ENCODE results near the gene CDC20B.
"Not testable (repeated sequence)": the region's sequence is repeated elsewhere in the genome, so short reads cannot be mapped to it uniquely, and the experiment has no call there.

CDC20B gene

DNA sequence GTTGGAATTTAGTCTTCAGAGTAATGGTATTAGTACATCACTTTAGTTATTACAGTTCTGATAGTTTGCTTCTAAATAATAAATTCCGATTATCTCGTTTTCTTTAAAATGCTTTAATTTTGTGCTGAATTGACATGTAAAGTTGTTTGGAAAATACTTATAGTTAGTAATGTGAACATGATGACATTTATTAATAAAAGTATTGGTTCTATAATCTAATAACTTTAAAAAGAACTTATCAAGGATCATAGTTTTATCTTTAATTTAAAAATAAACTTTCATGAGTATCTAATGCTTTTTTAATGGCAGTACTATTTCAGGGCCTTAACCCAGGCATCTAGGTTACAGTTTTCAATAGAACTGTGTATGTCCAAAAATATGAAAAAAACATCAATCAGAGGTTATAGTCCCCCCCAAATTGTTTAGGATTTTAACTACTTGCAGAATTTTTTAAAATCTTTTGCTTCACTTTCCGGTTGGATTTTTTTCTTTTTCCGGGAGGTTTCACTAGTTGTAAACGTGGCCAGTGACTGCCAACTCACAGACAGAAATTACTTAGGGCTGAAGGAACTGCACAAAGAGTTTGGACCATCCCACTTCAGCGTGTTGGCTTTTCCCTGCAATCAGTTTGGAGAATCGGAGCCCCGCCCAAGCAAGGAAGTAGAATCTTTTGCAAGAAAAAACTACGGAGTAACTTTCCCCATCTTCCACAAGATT is 12.3 kb downstream of the CDC20B start:
- DNase-seq (ENCODE audit: low read depth in 2 of 2): peak; percentile 94

DNA sequence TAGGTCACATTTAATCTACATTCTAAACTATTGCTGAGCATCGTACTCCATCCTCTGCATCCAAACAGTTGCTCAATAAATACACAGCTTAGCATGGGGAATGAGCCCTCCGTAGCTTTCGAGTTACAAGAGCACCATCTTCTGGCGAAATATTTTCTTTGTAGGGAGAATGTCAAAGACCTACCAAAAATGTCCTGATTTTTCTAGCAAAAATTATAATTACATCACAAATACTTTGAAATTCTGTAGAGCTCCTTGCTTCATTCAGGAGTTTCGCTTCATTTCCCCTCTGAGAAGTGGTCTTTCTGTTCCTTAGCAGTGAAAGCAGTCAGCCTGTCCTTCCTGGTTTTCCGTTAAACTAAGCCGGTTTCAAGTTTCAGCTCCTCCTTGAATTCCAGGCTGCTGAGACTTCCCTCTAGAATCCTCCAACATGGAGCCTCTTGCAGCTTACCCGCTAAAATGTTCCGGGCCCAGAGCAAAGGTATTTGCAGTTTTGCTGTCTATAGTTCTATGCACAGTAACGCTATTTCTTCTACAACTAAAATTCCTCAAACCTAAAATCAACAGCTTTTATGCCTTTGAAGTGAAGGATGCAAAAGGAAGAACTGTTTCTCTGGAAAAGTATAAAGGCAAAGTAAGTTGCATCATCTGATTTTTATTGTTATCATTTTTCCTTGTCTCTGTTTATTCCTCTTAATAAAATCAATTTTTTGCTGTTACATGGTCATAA is 13.0 kb downstream of the CDC20B start, which contains the start of gene GPX8:
TSS of gene GPX8 (plus strand) at position 409 of the 730 bp plus-strand sequence. CDS start at position 431, 22 bp downstream.
- peak; percentile 80 to 81 for DNase-seq (ENCODE audit: low read depth in 2 of 2)

DNA sequence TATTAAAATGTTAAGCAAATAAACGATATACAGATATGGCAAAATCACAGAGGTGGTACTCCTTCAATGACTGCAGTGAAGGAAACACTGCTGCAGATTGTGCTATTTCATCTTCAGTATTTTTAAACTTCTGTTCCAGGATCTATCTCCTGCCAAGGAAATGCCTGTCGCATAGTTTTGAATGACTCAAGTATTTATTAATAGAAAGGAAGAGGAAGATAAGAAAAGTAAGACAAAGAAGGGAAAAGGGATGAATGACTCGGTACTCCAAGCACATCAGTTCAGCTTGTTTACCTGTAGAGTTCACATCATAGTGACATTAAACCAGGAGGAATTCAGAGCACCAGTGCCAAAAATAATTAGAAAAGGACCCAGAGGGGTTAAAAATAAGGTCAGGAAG is 18.1 kb downstream of the CDC20B start:
- no peak for DNase-seq (ENCODE audit: low read depth in 2 of 2)

DNA sequence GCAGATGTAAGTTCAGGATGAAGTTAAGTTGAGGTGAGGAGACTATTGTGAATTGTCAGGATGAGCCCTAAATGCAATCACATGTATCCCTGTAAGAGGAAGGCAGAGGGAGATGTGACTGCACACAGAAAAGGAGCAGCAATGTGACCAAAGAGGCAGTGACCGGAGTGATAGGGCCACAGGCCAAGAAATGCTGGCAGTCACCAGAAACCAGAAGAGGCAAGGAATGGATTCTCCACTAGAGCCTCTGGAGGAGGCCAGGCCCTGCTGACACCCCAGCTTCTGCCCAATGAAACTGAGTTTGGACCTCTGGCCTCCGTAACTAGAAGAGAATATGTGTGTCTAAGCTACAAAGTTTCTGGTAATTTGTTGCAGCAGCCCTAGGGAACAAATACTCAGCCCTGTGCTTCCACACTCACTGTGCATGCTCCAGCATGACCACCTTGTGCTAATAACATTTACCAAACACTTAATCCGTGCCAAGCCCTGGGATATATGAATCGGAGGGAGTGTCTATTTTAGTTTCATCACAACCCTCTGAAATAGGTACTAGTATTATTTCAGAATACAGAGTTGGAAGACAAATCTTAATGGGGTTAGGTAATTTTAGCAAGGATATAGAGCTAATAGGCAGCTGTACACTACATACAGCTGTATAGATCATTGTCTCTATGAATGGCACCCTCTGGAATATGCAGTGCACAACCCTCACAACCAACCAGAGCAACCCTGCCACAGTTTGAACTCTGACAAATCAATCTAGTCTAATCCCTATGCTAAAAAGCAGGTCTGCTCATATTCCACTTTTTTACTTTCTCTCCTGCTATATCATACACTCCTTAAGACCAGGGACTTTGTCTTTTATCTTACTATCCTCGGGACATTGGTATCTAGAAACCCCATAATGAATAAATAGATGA is 20.8 kb downstream of the CDC20B start:
- no peak for DNase-seq (ENCODE audit: low read depth in 2 of 2)

DNA sequence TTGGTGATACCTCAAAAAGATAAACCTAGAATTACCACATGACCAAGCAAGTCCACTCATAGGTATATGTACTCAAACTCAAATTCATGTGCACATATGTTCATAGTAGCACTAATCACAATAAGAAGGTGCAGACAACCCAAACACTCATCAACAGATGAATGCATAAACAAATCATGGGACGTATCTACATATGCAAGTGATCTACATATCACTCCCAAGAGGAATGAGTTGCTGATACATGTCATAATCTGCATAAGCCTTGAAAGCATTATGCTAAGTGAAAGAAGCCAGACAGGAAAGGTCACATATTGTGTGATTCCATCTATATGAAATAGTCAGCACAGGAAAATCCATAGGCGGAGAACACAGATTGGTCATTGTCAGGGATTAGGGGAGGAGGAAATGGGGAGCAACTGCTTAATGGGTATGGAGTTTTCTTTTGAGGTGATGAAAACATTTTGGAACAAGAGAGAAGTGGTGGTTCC is 23.6 kb downstream of the CDC20B start:
- no peak for DNase-seq (ENCODE audit: low read depth in 2 of 2)

DNA sequence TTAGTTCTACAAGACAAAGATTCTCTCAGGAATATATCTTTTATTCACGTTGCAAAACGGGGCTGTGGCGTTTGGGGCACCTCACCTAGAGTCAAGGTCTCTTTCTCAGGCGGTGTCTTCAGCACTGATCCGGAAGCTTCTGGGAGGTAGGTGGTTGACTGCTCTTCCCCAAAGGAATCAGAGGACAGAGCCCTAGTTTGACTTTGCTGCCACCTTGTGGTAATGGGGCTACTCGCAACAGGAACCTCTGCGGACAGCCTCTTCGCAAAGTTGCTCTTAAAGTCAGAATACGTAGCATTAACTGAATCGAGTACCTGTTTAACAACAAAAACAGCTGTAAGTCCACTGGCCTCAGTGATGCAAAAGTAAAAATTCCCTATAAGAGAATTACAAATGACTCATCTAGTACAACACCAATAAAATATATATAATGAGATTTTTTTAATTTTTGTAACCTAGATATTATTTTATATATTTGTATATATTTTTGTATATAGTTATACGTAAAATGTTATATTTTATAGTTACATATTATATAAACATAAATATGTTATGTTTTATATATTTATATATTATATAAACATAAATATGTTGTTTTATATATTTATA is 26.3 kb downstream of the CDC20B start:
- peak; percentile 45 to 50 for DNase-seq (ENCODE audit: low read depth in 2 of 2)

DNA sequence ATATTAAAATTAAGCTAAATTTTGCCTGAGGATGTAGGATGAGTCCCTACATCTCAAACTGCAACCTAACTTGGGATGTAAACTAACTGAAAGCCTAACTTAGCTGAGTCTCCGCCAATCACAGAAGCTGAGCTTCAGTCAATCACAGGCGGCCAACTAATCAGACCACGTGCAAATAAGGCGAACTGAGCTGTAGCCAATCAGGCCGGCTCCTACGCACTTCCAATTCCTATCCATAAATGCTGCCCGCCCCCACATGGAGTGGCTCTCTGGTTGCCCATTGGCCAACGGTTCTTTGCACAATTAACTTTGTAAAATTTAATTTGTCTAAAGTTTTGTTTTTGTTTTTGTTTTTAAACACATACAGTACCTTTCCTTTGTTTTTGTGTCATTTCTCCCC is 26.9 kb downstream of the CDC20B start:
- DNase-seq (ENCODE audit: low read depth in 2 of 2): no peak

DNA sequence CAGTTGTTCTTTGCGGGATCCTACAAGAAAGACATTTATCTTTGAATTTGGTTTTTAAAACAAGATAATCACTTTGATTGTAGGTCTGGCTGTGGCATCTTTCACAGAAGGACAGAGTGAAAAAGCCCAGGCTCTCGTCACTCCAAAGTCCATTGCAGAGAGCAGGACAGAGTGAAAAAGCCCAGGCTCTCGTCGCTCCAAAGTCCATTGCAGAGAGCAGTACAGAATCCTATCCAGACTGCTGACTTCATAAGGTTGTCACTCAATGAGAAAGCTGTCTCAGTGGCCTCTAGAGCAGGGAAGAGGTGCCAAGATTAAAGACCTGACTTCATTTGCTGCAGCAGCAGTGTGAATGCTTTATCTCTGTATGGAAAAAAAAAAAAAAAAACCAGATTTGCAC is 29.4 kb downstream of the CDC20B start:
- no peak for DNase-seq (ENCODE audit: low read depth in 2 of 2)

DNA sequence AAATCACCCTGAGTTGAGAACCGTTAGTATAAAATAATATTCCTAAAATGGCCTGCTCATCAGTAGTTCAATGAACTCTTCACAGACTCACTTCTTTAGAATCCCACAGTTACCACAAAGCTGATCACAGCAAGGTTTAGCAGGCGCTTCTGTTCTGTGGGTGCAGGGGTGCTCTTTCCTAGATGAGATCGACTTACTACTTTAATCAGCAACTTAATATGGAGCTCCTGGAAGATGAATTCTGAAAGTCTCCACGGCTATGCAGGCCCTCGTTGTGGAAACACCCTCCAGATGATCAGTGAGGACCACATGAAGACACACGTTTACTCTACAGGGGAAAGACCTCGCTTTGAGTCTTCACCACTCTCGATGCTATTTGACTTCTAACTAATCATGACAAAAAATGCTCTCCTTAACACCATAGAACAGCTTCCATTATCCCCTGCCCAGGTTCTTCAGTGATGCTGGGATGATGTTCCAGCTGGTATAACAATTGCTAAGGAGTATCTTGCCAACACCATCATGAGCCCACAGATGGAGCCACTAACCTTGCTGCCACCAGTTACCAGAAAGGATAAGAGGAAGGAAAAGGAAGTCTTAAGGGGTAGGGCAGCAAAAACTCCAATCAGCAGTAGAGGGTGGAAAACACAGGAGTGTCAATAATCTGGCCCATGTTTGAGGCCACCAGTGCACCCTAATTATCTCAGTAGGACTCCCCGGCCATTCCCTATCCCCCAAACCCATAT is 30.9 kb downstream of the CDC20B start:
- DNase-seq (ENCODE audit: low read depth in 2 of 2): no peak

DNA sequence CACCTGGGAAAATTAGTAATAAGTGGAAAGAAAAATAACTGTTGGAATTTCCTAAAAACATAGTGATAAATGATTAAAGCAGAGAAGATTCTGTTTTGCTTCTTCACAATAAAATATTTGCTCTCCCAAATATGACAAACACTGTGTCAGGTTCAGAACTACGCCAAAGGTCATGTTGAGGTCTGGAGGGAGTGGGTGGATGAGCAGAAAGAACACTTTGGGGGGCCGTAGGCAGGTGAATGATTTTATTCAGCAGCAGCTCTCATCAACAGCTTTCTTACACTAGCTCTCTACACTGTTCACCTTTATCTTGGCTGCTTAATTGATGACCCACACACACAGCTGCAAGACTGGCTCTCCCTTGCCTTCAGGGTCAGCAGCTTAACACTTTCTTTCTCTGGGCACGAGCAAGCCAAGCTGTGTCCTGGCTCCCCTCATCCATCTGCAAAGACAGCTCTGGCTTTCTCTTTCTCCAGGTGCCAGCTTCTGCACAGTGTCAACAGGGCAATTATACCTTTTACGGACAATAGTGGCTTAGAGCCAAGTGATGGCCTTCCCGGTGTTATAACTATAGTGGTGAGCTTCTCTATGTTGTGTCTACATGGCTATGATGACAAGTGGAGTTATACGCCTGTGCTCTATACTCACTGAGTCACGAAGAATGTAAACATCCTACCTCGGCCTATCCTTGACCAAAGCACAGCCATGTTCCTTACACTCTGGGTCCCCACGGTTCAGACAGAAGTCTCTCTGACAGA is 31.9 kb downstream of the CDC20B start:
- no peak for DNase-seq (ENCODE audit: low read depth in 2 of 2)

DNA sequence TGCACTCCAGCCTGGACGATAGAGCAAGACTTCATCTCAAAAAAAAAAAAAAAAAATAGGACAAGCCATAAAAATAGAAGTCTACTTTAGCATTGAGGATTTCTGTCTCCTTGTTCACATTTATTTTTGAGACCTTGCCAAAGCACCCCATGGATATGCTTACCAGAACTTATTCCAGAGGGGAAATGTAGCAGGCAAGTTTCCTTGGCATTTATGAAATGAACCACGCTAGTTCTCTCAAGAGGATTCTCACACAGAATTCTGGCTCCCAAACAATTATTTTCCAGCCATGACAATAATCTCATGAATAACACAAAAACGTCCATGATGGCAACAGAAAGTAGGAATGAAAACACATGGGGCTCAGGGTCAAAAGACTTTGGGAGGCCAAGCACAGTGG is 36.5 kb downstream of the CDC20B start:
- no peak for DNase-seq (ENCODE audit: low read depth in 2 of 2)

DNA sequence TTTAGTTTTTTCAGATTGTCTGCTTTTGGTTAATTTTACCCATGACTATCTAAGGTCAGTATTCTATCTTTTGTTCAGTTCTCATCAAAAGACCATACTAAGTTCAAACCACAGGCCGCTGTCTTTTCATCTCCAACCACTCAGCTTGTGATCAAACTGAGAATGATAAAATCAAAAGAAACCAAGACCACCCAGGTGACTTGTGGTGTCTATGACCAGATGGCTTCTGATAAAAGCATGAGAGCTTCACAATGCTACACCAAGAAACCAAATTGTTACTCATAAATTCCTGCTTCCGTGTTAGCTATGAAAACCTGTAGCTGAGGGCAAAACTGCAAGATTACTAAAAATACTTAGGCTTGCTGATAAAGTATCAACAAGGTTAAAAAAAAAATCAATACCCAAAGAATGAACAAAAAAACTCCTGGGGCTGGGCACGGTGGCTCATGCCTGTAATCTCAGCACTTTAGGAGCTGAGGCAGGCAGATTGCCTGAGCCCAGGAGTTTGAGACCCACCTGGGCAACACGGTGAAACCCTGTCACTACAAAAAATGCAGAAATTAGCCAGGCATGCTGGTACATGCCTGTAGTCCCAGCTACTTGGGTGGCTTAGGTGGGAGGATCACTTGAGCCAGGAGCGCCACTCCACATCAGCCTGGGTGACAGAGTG is 38.8 kb downstream of the CDC20B start:
- no peak for DNase-seq (ENCODE audit: low read depth in 2 of 2)

DNA sequence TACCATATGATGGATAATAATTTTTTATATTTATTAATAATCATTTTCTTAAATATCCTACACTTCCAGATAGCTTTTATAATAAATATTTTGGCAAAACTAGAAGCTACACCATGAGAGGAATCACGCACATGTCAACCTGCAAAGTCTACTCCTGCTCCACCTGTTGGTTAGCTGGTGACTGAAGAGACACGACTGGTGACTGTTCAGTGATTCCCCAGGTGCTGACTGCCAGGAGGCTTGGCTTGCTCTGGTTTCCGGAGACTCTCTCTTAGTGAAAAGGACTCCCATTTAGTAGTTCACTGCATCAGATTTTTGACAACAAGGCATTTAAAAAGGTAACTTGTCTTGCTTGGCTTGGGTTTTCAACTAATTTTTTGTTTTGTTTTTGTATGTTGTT is 49.6 kb downstream of the CDC20B start:
- no peak for DNase-seq (ENCODE audit: low read depth in 2 of 2)

DNA sequence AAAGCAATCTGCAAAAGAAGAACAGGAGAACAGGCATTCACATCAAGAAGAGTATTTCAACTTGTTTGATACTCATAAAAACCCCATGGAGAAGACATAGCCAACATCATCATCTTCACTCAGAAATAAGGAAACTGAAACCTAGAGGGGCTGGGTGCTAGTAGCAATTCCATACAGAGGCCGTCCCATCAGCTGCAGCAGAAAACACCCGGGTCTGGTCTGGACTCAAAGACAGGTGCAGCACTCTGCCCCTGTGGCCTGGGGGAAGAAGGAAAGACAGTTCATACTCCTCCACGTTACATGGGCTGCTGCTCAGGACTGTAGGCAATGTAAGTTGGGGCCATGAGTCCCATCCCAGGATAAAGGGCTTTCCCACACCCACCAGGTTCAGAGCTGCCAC is 58.9 kb downstream of the CDC20B start:
- no peak for DNase-seq (ENCODE audit: low read depth in 2 of 2)

DNA sequence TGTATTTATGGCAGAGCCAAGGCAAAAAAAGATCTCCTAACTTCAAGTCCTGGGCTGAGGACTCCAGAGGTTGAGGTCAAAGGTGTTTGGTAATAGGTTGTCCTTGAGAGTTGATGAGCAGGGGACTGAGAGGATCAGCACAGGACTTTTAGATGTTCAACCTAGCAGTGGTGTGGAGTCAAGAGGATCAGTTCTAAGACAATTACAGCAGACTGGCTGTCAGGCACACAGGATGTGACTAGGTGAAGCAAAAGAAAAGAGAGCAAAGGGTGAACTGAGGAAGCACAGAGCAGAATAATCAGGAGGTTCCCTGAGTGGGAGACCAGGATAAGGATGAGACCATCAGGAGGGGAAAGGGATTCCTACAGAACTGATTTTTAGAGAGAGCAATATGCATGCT is 59.6 kb downstream of the CDC20B start:
- no peak for DNase-seq (ENCODE audit: low read depth in 2 of 2)

DNA sequence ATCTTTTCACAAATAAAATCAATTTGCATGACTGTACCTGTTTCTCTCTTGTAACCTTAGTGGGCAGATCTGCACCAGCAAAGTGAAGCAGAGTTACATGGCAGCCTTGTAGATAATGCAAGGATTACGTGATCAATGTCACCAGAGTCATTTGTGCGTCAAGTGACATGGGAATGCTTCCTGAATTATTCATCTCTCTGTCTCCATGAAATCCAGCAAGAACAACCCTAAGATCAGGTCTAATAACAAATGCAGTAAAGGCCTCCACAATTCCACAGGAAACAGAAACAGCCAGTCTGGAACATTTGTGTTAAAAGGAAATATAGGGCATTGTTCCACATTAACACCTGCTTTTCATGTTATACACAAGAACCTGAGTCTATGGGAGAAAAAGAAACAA is 62.8 kb downstream of the CDC20B start:
- DNase-seq (ENCODE audit: low read depth in 2 of 2): no peak

DNA sequence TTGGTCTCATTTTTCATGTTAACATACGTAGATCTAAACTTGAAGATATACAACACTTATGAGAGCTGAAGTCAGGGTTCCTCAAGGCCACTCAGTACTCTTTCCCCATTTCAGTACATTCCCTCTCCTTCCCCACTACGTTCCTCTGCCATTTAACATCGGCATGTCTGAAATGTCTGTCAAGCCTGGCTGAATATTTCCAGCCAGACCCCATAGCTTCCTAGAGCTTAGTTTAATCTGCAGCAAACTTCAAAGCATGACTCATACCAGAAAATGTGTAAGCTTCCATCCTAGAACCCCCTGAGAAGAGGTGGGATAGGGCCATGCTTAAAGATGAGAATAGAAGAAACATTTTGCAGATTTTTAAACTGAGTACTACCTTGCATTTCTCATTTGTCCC is 64.3 kb downstream of the CDC20B start:
- DNase-seq (ENCODE audit: low read depth in 2 of 2): no peak

DNA sequence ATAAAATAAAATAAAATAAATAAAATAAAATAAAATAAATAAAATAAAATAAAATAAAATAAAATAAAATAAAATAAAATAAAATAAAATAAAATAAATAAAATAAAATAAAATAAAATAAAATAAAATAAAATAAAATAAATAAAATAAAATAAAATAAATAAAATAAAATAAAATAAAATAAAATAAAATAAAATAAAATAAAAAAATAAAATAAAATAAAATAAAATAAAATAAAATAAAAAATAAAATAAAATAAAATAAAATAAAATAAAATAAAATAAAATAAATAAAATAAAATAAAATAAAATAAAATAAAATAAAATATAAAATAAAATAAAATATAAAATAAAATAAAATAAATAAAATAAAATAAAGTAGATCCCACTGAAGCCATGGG is 67.0 kb downstream of the CDC20B start:
- DNase-seq (ENCODE audit: low read depth in 2 of 2): not testable (repeated sequence)

DNA sequence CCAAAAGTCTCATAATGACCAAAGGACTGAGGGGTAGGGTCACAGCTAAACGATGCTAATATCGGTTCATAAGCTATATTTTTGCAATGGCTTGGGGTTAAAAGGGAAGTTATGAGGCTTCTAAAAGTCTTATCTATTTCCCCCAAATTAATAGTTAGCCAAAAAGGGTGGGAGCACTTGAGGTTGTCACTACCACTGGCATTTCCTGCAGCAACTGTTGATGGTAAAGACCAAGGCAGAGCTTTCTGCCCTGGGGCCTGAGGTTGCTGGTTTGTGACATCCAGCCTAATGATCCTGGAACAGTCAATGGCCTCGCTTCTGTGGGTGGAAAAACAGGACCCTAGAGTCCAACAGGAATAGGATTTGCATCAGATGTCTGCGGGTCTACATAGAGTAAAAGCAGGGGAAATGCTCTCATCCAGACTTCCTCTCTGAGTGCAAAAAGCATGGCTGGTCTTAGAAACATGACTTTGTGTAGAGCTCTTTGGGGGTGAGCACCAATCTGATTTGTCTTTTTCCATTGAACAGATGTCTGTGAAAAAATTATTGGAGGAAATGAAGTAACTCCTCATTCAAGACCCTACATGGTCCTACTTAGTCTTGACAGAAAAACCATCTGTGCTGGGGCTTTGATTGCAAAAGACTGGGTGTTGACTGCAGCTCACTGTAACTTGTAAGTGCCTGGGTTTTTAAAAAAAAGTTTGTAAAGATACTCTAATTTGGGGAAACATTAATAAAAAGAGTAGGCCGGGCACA is 67.9 kb downstream of the CDC20B start:
- no peak for DNase-seq (ENCODE audit: low read depth in 2 of 2)
